Stimulated activated naive B cell treated with anti-CD40 and anti-IgM and Interleukin-4, amounts not matched to agents 10 μg/mL and 1 μg/mL and 100 μg/mL, for 72 hours (primary cell): ENCODE results near the gene KLHL4.
"Not testable (repeated sequence)": the region's sequence is repeated elsewhere in the genome, so short reads cannot be mapped to it uniquely, and the experiment has no call there.

Experiments
- ATAC-seq, 2 donors: fragments of 150-1000 bp; cut with Tn5 transposase; replicated peaks; 2 replicates each; pipeline ENCODE4 v1.10.0; 2021; ENCODE audit warnings: moderate library complexity in 1 of 2
- DNase-seq: peaks from one replicate; pipeline ENCODE4 v3.0.0; 2021
- H3K27ac Mint-ChIP-seq: one replicate; pipeline ENCODE4 v1.8.0; 2022; ENCODE audit warnings: mild to moderate bottlenecking, mixed read lengths
- H3K27me3 Mint-ChIP-seq, 2 donors: one replicate each; pipeline ENCODE4 v1.8.0; 2022; ENCODE audit warnings: mixed read lengths in 2 of 2
- H3K36me3 Mint-ChIP-seq, 2 donors: one replicate each; pipeline ENCODE4 v1.8.0; 2022; ENCODE audit warnings: mixed read lengths in 2 of 2, mild to moderate bottlenecking in 1 of 2
- H3K4me1 Mint-ChIP-seq, 2 donors: one replicate each; pipeline ENCODE4 v1.8.0; 2022; ENCODE audit warnings: mixed read lengths in 2 of 2, mild to moderate bottlenecking in 1 of 2
- H3K4me3 Mint-ChIP-seq, 2 donors: one replicate each; pipeline ENCODE4 v1.8.0; 2022; ENCODE audit warnings: mild to moderate bottlenecking in 2 of 2, mixed read lengths in 2 of 2, moderate library complexity in 1 of 2
- H3K9me3 Mint-ChIP-seq, 2 donors: one replicate each; pipeline ENCODE4 v1.8.0; 2022; ENCODE audit warnings: mixed read lengths in 2 of 2, mild to moderate bottlenecking in 1 of 2

KLHL4 gene, protein sequence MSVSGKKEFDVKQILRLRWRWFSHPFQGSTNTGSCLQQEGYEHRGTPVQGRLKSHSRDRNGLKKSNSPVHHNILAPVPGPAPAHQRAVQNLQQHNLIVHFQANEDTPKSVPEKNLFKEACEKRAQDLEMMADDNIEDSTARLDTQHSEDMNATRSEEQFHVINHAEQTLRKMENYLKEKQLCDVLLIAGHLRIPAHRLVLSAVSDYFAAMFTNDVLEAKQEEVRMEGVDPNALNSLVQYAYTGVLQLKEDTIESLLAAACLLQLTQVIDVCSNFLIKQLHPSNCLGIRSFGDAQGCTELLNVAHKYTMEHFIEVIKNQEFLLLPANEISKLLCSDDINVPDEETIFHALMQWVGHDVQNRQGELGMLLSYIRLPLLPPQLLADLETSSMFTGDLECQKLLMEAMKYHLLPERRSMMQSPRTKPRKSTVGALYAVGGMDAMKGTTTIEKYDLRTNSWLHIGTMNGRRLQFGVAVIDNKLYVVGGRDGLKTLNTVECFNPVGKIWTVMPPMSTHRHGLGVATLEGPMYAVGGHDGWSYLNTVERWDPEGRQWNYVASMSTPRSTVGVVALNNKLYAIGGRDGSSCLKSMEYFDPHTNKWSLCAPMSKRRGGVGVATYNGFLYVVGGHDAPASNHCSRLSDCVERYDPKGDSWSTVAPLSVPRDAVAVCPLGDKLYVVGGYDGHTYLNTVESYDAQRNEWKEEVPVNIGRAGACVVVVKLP

DNA sequence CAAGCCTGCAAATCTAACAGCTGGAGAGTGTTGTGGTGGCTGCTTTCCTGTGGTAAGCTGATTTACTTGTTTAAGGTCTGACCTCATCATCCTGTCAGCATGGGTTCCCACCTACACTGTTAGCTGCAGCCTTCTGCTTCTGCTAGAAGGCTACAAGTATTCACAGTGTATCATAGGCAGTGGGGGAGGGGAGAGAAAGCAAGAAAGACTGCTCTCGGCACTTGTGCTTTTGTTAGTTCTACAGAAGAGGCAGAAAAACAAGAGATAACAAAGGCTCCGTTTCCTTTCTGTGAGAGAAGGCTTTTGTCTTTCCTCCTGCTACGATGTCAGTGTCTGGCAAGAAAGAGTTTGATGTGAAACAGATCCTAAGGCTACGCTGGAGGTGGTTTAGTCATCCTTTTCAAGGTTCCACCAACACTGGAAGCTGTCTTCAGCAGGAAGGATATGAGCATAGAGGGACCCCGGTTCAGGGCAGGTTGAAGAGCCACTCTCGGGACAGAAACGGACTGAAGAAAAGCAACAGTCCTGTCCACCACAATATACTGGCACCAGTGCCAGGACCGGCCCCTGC, at the start of gene KLHL4:
KLHL4 (plus strand) TSS at position 232 of the 571 bp plus-strand sequence; CDS start at position 324, 92 bp downstream.
- Mint-ChIP-seq H3K27me3 (no peaks in the 10 kb centered on the region), H3K4me1 (no peaks in the 10 kb centered on the region), H3K9me3 (no peaks in the 10 kb centered on the region), H3K27ac (no peak within 1 kb of the TSS), H3K36me3 (no peaks in the 10 kb centered on the region), H3K4me3 (no peak within 1 kb of the TSS)
- ATAC-seq (no peak), DNase-seq (no peak)

DNA sequence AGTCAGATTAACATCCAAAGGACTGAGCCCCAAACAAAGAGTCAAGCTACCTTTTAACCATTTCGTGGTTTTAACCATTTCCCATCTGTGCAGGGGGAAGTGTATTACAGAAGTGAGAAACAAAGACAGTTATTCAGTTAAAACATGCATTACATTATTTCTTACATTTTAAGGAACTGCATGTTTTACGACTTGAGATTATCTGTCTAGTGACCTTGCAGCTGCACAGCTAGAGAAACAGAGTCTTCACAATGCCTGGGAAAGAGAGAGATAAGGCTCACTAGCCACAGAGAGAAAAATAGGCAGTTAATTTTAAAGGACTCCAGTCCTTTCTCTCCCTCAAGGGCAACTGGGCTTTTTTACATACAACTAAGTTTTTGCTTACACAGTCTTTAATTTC, 48.7 kb upstream of the KLHL4 start:
- no peaks in the 10 kb centered on the region for H3K27me3 Mint-ChIP-seq
- no peaks in the 10 kb centered on the region for H3K4me1 Mint-ChIP-seq
- H3K4me3 Mint-ChIP-seq = no peak overlapping the region
- H3K27ac Mint-ChIP-seq = no peak overlapping the region
- H3K36me3 Mint-ChIP-seq = no peaks in the 10 kb centered on the region
- H3K9me3 Mint-ChIP-seq = peaks cover 2 to 16% of the 10 kb centered on the region in 2 donors
- DNase-seq (no peak), ATAC-seq (no peak)

DNA sequence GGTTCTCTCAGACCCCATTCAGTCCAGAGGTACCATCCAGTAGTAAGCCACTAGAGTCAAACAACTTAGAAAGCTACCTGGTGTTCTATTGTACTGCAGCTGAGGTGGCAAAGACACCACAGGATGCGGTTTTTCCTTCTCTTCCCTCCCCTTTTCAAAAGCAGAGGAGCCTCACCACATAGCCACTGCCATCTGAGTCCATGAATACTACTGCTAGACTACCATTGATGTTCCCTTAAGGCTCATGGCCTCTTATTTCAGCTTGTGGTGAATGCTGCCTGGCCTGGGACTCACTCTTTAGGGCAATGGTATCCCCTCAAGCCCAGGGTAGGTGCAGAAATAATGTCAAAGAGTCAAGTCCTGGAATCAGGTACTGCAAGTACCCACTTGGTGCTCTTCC, 41.8 kb upstream of the KLHL4 start:
- H3K9me3 Mint-ChIP-seq = peaks cover 0 to 5% of the 10 kb centered on the region in 2 donors
- no peak overlapping the region for H3K27ac Mint-ChIP-seq
- no peak overlapping the region for H3K4me3 Mint-ChIP-seq
- H3K27me3 Mint-ChIP-seq = no peaks in the 10 kb centered on the region
- no peak for ATAC-seq
- H3K4me1 Mint-ChIP-seq = no peaks in the 10 kb centered on the region
- H3K36me3 Mint-ChIP-seq = no peaks in the 10 kb centered on the region
- no peak for DNase-seq

DNA sequence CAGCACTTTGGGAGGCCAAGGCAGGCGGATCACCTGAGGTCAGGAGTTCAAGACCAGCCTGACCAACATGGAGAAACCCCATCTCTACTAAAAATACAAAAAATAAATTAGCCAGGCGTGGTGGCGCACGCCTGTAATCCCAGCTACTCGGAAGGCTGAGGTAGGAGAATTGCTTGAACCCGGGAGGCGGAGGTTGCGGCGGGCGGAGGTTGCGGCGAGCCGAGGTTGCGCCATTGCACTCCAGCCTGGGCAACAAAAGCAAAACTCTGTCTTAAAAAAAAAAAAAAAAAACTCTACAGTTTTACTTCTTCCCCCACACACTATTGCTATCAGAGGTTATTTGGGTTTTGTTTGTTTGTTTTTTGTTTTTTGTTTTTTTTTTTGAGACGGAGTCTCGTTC, 38.9 kb upstream of the KLHL4 start:
- not testable (repeated sequence) for H3K9me3 Mint-ChIP-seq, H3K4me3 Mint-ChIP-seq, H3K4me1 Mint-ChIP-seq, H3K36me3 Mint-ChIP-seq, H3K27ac Mint-ChIP-seq, H3K27me3 Mint-ChIP-seq, ATAC-seq, DNase-seq

DNA sequence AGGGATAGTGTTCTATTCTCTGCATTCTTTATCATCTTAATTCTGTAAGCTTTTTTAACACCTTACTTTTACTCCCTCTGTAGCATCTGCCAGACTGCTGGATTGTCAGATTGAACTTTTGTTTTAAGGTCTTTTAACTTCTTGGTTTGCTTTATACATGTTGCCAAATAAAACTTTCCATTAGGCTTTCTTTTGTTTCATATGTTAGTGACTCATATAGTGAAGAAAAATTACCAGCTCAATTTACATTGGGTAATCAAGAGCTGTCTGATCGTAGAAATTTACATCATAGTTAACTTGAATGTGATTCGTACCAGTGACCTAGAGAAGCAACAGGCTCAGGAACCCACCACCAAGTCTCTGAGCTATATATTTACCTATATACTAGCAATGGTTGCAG, 28.5 kb upstream of the KLHL4 start:
- no peak overlapping the region for H3K4me3 Mint-ChIP-seq
- H3K9me3 Mint-ChIP-seq = no peaks in the 10 kb centered on the region

DNA sequence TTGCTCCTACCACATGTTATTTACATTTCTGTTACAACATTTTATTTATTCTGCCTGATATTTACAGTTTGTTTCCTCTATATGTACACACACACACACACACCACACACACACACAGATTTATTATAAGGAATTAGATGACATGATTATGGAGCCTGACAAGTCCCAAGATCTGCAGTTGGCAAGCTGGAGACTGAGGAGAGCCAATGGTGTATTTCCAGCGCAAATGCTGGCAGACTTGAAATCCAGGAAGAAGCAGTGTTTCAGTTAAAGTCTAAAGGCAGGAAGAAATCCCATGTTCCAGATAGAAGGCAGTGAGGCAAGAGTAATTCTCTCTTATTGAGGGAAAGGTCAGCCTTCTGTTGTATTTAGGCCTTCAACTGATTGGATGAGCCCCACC, 1.8 kb upstream of the KLHL4 start:
- Mint-ChIP-seq H3K27ac (no peak overlapping the region), H3K4me3 (no peak overlapping the region), H3K4me1 (no peaks in the 10 kb centered on the region), H3K27me3 (no peaks in the 10 kb centered on the region), H3K36me3 (no peaks in the 10 kb centered on the region), H3K9me3 (no peaks in the 10 kb centered on the region)
- DNase-seq (no peak), ATAC-seq (no peak)

More for the DNA sequence above, 28.5 kb upstream of the KLHL4 start:
- Mint-ChIP-seq H3K36me3 (no peaks in the 10 kb centered on the region), H3K27ac (no peak overlapping the region), H3K4me1 (no peaks in the 10 kb centered on the region), H3K27me3 (no peaks in the 10 kb centered on the region)
- no peak for ATAC-seq
- no peak for DNase-seq

DNA sequence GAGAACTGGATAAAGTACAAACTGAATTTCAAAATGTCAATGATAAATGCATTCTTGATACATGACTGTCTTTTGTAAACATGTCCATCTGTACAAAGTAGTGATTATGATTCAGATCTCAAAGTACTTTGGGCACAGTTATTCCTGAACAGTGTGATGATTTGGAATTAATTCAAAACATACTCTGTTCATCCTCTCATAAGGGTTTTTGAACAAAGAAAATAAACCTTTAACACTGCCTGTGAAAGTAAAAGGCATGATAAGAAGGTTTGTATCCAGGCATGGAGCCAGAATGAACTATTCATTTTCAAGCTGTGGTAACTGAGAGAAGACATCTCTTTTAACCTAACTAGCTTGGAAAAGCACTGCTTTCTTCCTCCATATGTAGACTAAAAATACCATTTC, 883 bp upstream of the KLHL4 start:
- Mint-ChIP-seq H3K4me1 (no peaks in the 10 kb centered on the region), H3K36me3 (no peaks in the 10 kb centered on the region), H3K9me3 (no peaks in the 10 kb centered on the region), H3K27me3 (no peaks in the 10 kb centered on the region), H3K27ac (no peak overlapping the region), H3K4me3 (no peak overlapping the region)
- DNase-seq = no peak
- no peak for ATAC-seq

DNA sequence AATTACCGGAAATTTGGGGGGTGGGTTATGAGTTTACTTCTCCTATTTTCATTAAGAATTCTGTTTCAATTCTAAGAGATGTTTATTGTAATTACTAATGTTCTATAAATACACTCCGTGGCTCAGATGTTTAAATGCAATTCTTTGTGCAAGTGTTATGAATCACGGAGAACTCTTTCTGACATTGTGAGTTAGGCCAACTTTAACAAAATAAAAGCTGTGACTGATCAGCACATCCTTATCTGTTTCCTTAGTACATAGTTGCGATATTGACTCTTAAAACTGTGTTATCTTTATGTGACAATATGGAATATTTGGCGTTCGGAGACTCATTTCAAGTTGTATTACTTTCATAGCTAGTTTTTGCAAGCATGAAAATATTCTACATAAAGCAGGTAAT, 902 bp downstream of the KLHL4 start:
- DNase-seq = no peak
- no peak for ATAC-seq
- no peak overlapping the region for H3K4me3 Mint-ChIP-seq
- H3K4me1 Mint-ChIP-seq = no peaks in the 10 kb centered on the region
- H3K27me3 Mint-ChIP-seq = no peaks in the 10 kb centered on the region
- H3K9me3 Mint-ChIP-seq = no peaks in the 10 kb centered on the region
- H3K27ac Mint-ChIP-seq = no peak overlapping the region
- H3K36me3 Mint-ChIP-seq = no peaks in the 10 kb centered on the region

DNA sequence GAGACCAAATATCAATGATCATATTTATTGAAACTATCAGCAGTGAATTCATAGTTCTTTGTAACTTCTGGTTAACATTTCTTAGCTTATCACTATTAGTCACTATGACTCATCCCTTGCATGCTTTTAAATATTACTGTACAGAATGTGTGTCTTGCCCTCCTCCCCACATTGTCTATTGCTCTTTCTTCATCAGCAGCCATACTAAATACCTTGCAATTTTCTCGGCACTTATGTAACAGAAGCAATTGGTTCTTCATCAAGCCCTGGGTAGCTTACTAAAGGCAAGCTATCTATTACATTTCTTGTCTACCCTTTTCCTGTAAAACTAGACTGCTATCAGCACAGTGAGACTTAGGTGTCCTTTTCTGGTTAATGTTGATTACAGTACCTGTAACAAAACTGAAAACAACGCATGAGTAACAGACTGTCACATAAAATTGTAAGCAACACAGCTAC, 8.2 kb downstream of the KLHL4 start:
- no peak overlapping the region for H3K27ac Mint-ChIP-seq
- H3K27me3 Mint-ChIP-seq = no peaks in the 10 kb centered on the region
- no peaks in the 10 kb centered on the region for H3K9me3 Mint-ChIP-seq
- no peak overlapping the region for H3K4me3 Mint-ChIP-seq
- no peaks in the 10 kb centered on the region for H3K4me1 Mint-ChIP-seq
- ATAC-seq (no peak), DNase-seq (no peak)
- H3K36me3 Mint-ChIP-seq = no peaks in the 10 kb centered on the region

DNA sequence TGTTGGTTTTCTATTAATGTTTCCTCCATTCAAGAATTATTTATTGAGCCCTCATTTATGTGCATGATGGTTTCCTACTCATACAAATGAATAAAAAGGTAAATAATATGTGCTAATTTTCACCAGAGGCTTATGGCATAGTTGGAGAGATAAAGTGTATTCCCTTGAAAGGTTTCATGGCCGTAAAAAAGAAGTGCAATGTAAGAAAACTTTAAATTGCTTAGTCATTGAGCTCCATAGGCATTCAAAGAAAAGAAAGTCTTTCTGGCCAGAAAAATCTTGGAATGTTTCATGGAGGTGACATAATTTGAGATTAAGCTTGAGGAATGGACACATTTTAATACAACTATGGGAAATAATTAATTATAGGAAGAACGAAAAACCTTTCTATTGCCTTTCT, 8.7 kb downstream of the KLHL4 start:
- no peak for DNase-seq
- Mint-ChIP-seq H3K27me3 (no peaks in the 10 kb centered on the region), H3K36me3 (no peaks in the 10 kb centered on the region), H3K9me3 (no peaks in the 10 kb centered on the region), H3K4me1 (no peaks in the 10 kb centered on the region), H3K27ac (no peak overlapping the region), H3K4me3 (no peak overlapping the region)
- ATAC-seq = no peak

DNA sequence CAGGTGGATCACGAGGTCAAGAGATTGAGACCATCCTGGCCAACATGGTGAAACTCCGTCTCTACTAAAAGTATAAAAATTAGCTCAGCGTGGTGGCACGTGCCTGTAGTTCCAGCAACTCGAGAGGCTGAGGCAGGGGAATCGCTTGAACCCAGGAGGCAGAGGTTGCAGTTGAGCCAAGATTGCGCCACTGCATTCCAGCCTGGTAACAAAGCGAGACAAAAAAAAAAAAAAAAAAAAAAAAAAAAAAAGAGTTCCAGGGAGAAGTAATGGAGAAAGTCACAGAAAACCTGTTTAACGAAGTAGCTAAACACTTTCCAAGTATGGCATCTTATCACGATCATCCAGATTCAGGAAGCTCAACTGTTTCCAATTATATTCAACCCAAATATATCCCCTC, 10.9 kb downstream of the KLHL4 start:
- Mint-ChIP-seq H3K27me3 (no peaks in the 10 kb centered on the region), H3K9me3 (peaks cover 0 to 2% of the 10 kb centered on the region in 2 donors), H3K36me3 (no peaks in the 10 kb centered on the region), H3K27ac (no peak overlapping the region), H3K4me1 (no peaks in the 10 kb centered on the region), H3K4me3 (no peak overlapping the region)
- DNase-seq (no peak), ATAC-seq (no peak)

DNA sequence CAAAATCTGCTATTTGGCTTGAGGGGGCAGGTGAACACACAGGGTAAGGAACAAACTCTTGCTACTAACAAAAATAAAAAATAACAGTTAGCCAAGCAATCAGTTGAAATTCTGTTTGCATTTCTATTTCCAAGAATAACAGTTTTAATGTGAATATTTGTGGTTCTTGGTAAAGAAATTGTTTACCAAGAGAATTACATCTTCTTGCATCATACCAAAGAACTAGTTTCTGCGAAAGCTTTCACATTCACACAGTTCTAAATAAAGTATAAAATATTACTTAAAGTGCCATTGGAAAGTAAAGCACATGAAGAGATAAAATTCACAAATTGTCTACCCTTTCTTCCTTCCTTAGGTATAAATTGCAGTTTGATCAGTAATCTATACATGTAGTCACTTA, 54.4 kb downstream of the KLHL4 start:
- H3K4me1 Mint-ChIP-seq = no peaks in the 10 kb centered on the region
- no peak overlapping the region for H3K4me3 Mint-ChIP-seq
- no peaks in the 10 kb centered on the region for H3K9me3 Mint-ChIP-seq
- no peaks in the 10 kb centered on the region for H3K27me3 Mint-ChIP-seq
- DNase-seq (no peak), ATAC-seq (no peak)
- H3K27ac Mint-ChIP-seq = no peak overlapping the region
- no peaks in the 10 kb centered on the region for H3K36me3 Mint-ChIP-seq

DNA sequence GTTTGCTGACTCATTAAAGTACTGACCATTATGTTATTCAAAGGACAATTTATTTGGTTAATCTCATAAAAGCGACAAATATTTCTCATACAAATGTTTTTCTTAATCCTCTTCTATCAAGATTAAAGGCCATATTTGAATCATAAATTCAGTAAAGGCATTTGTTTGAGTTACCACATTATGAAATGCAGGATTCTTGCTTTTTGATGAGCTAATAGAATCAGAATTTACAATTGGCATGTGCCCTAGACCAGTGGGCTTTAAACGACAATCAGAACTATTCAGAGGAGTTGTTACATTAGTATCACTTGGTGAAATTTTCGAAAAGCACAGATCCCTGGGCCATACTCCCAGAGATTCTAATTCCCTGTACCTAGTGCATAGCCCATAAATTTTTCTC, 55.3 kb downstream of the KLHL4 start:
- no peak for DNase-seq

DNA sequence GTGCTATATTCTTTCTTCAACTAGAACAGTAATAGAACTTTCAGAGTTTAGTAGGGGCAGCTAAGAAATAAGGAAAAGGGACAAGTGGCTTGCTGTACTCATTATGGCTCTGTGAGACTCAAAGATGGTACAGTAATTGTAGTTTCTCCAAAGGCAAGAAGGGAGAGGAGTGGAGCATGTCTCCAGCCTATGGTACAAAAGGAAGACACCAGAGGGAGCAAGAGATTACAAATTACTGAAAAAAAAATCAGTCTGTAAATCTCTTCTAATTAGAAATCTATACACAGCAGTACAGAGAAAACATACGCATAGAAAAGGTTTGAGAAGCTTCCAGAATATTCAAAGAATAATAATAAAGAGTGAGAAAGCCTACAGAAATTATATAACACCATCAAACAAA, 61.4 kb downstream of the KLHL4 start:
- Mint-ChIP-seq H3K36me3 (no peaks in the 10 kb centered on the region), H3K27ac (no peak overlapping the region), H3K4me1 (no peaks in the 10 kb centered on the region), H3K27me3 (no peaks in the 10 kb centered on the region), H3K9me3 (peaks cover 0 to 2% of the 10 kb centered on the region in 2 donors), H3K4me3 (no peak overlapping the region)
- DNase-seq = no peak
- ATAC-seq = no peak

More for the DNA sequence above, 55.3 kb downstream of the KLHL4 start:
- Mint-ChIP-seq H3K4me3 (no peak overlapping the region), H3K9me3 (no peaks in the 10 kb centered on the region), H3K4me1 (no peaks in the 10 kb centered on the region), H3K27ac (no peak overlapping the region), H3K27me3 (no peaks in the 10 kb centered on the region), H3K36me3 (no peaks in the 10 kb centered on the region)
- no peak for ATAC-seq

DNA sequence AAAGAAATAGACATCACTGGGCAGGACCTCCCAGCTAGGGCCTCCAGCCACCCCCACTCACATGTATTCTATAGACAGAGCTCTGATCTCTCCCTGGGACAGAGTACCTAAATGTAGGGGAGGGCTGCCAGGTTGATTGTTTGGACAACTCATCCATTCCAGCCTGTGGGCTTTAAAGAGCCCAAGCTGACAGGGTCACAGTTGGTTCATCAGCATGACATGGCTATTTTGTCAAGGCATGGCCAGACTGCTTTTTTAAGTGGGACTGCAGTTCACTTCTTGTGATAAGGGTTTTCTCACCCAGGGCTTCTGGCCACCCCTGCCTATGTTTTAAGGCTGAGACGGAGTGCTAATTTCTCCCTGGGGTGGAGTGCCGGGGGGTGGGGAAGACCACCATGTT, 63.3 kb downstream of the KLHL4 start:
- no peak for ATAC-seq
- no peaks in the 10 kb centered on the region for H3K27me3 Mint-ChIP-seq
- H3K4me1 Mint-ChIP-seq = no peaks in the 10 kb centered on the region
- peaks cover 0 to 2% of the 10 kb centered on the region in 2 donors for H3K9me3 Mint-ChIP-seq
- no peaks in the 10 kb centered on the region for H3K36me3 Mint-ChIP-seq
- no peak for DNase-seq
- no peak overlapping the region for H3K4me3 Mint-ChIP-seq
- no peak overlapping the region for H3K27ac Mint-ChIP-seq
